Activated CD8-positive, alpha-beta T cell treated with anti-CD3 and anti-CD28 coated beads, Interleukin-2, amount 10 ng/mL, durations not matched to agents 7 days and 5 days (primary cell): ENCODE data around the gene CHRNA3. TPM values are rescaled to one million over a fixed set of nuclear protein-coding genes. Genes with fewer than 3 reads are reported as not detected.

Source experiments
- ATAC-seq: fragments of 150-1000 bp; cut with Tn5 transposase; one replicate; pipeline ENCODE4 v1.10.0; 2021; ENCODE audit warnings: moderate library complexity
- CTCF ChIA-PET: fragments of 350-600 bp; sonication (Branson Sonifier 250); formaldehyde crosslinking; loops from one replicate; lab custom pipeline; 2021; ENCODE audit warnings: antibody characterized with exemption; lab: Charles Lee
- POLR2A ChIA-PET: fragments of 350-600 bp; sonication (Branson Sonifier 250); formaldehyde crosslinking; loops from one replicate; lab custom pipeline; 2021; ENCODE audit warnings: antibody characterized with exemption; lab: Charles Lee
- DNase-seq: peaks from one replicate; pipeline ENCODE4 v3.0.0-alpha.2; 2020
- H3K27ac Mint-ChIP-seq: one replicate; pipeline ENCODE4 v1.8.0; 2021; ENCODE audit warnings: mild to moderate bottlenecking, mixed read lengths
- H3K27me3 Mint-ChIP-seq: one replicate; pipeline ENCODE4 v1.8.0; 2021; ENCODE audit warnings: low read depth, mixed read lengths
- H3K36me3 Mint-ChIP-seq: one replicate; pipeline ENCODE4 v1.8.0; 2021; ENCODE audit warnings: low read depth, mixed read lengths
- H3K4me1 Mint-ChIP-seq: one replicate; pipeline ENCODE4 v1.8.0; 2021; ENCODE audit warnings: low read depth, mixed read lengths
- H3K4me3 Mint-ChIP-seq: one replicate; pipeline ENCODE4 v1.8.0; 2021; ENCODE audit warnings: mild to moderate bottlenecking, mixed read lengths
- H3K9me3 Mint-ChIP-seq: one replicate; pipeline ENCODE4 v1.8.0; 2022; ENCODE audit warnings: mixed read lengths; ENCODE audit not compliant: insufficient read depth
- total RNA-seq, 2 experiments: library from RNA; stranded (reverse); gene quantifications; one replicate each; pipeline ENCODE4 v1.2.3, GENCODE V29; 2021

CHRNA3 gene
- total RNA-seq, 2 experiments from 2014 or later = not detected

DNA sequence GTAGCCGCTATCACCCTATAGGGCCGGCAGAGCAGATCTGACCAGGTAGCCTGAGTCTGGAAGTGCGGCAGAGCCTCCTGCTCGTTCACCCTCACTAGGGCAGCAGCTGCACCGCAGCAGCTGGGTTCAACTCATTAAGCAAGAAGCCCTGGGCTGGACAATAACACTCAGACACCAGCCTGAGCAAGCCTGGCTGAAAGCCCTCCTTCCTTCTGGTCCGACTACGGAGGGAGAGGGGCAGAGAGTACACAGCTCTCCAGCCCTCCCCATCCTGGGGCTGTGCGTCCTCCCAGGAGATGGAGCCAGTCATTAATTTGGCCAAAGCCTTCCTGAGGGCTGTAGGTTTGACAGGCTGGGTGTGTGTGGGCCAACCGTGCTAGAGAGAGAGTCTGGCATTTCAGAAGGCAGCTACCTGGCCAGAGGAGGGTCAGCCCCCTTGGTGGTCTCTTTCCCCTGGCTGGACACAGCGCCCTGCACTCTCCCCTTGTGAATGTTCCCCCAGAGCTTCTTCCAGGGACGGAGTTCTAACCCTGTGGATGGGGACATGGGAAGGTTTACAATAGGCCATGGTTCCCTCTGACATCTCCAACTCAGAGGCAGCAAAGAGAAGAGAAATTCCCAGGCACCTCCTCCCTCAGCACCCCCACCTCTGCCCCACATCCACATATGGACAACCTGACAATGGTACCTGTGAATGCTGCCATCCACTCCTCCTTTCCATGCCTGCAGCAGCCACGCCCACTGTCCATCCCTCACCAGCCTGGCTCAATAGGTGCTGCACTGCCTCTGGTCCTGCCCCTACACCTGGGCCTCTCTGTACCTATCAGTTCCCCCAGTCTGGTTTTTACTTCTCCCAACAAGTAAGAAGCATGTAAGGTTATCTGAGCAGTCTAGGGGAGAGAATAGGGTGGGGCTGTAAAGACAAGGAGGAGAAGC lies 13.7 kb upstream of the CHRNA3 start:
- Mint-ChIP-seq H3K36me3 (no peaks in the 10 kb centered on the region), H3K4me3 (no peak overlapping the region), H3K4me1 (no peaks in the 10 kb centered on the region), H3K27ac (no peak overlapping the region), H3K27me3 (peaks cover 7% of the 10 kb centered on the region), H3K9me3 (no peaks in the 10 kb centered on the region)
- CTCF ChIA-PET = interaction anchor here (2.7 kb wide), 1 partner anchor 75 kb away, joined by 7 read pairs; no protein-coding TSS in a partner anchor
- POLR2A ChIA-PET = interaction anchor here (1.1 kb wide), 1 partner anchor 17 kb away, joined by 3 read pairs; no protein-coding TSS in a partner anchor
- no peak for ATAC-seq
- DNase-seq = no peak

DNA sequence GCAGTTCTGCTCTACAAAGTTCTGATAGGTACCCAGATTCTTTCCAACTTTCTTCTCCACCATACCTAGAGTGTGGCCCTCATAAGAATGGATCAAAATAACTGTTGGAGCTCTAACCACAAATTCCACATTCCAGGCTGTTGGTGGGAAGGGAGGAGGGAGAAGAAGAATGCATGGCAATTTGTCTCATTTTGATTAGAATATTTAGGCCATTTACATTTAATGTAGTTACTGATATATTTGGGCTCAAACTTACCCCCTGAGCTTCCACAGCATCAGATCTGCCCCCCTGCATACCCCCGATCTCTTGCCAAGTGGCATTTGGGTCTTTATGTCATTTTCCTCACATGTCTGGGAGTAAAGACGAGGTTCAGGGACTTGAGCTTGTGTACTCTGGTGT lies 12.6 kb upstream of the CHRNA3 start:
- POLR2A ChIA-PET = no interaction called here
- ATAC-seq (no peak), DNase-seq (no peak)
- H3K9me3 Mint-ChIP-seq = no peaks in the 10 kb centered on the region
- CTCF ChIA-PET = no interaction called here
- peaks cover 7% of the 10 kb centered on the region for H3K27me3 Mint-ChIP-seq
- H3K27ac Mint-ChIP-seq = no peak overlapping the region
- no peak overlapping the region for H3K4me3 Mint-ChIP-seq
- H3K36me3 Mint-ChIP-seq = no peaks in the 10 kb centered on the region
- H3K4me1 Mint-ChIP-seq = no peaks in the 10 kb centered on the region

DNA sequence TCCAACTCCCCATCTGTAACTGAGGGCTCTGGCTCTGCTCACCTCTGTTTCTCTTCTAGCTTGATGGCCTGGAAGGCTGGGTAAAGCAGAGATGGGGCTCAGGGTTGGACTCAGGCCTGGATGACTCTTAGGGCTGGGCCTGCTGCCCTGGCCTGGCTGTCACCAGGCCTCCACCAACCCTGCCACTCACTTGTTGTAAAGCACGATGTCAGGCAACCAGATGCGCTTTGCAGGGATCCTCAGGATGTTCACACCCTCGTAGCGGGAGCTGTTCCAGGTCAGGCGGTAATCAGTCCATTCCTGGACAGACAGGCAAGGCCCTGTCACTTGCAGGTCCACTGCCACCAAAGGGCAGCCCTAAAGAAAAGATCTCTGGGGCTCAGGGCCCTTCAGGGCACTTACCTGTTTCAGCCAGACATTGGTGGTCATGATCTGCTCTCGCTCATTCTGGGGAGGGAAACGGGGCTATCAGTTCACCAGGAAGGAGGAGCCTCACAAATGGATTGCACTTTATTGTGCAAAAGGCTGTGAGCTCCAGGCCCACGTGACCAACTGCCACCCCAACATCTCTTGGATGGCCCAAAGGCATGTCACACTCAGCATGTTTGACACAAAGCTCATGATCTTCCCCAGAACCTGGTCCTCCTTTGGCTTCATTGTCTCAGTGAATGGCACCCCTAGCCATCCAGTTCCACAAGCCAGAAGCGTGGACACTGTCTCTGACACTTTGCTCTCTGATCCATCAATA lies 10.3 kb upstream of the CHRNA3 start:
- peaks cover 8% of the 10 kb centered on the region for H3K27me3 Mint-ChIP-seq
- H3K4me1 Mint-ChIP-seq = no peaks in the 10 kb centered on the region
- ChIA-PET CTCF (interaction anchor here (1.0 to 1.1 kb wide), 4 partner anchors 8 to 79 kb away, joined by 3 to 4 read pairs (median 4); no protein-coding TSS in a partner anchor), POLR2A (no interaction called here)
- H3K4me3 Mint-ChIP-seq = no peak overlapping the region
- no peak for DNase-seq
- H3K27ac Mint-ChIP-seq = no peak overlapping the region
- no peak for ATAC-seq
- H3K36me3 Mint-ChIP-seq = no peaks in the 10 kb centered on the region
- H3K9me3 Mint-ChIP-seq = no peaks in the 10 kb centered on the region

DNA sequence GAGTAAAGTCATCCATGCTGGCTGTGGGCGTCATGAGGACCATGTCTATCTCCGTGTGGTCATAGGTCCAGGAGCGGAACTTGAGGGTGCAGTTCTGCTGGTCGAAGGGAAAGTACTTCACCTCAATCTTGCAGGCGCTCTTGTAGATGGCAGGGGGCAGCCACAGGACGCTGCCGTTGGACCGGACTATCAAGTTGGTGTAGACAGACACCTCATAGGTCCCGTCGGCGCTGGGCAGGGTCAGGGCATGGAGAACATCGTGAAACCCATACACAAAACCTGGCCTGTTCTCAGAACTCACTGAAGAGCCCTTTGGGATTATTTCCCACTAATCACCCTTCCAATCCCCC lies 8.9 kb upstream of the CHRNA3 start:
- ATAC-seq (no peak), DNase-seq (no peak)
- no peak overlapping the region for H3K27ac Mint-ChIP-seq
- H3K36me3 Mint-ChIP-seq = no peaks in the 10 kb centered on the region
- peaks cover 10% of the 10 kb centered on the region for H3K27me3 Mint-ChIP-seq
- H3K9me3 Mint-ChIP-seq = no peaks in the 10 kb centered on the region
- no peaks in the 10 kb centered on the region for H3K4me1 Mint-ChIP-seq
- ChIA-PET POLR2A (no interaction called here), CTCF (interaction anchor here (1.0 kb wide), 1 partner anchor 11 kb away, joined by 4 read pairs; no protein-coding TSS in a partner anchor)
- no peak overlapping the region for H3K4me3 Mint-ChIP-seq

DNA sequence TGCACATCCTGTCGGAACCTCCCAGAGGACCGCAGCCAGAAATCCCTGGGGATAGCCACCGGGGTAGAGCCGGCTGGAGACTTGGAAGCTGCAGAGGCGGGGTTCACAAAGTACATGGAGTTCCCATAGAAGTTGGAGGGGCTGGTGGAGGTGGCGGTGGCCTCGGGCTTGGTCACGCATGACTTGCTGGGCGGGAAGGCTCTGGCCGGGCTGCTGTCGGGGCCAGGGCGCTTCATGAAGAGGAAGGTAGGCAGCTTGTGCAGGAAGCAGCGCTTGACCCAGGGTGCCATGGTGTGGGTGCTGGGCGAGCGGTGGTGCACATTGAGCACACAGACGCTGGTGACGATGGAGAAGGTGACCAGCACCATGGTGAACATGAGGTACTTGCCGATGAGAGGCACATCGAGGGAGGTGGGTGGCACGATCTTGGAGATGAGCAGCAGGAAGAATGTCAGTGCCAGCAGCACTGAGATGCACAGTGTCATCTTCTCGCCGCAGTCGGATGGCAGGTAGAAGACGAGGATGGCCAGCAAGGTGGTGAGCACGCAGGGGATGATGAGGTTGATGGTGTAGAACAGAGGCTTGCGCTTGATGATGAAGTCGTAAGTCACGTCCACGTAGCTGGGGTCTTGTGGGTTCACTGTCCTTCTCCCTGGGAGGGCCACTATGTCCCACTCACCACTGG lies 8.4 kb upstream of the CHRNA3 start:
- Mint-ChIP-seq H3K36me3 (no peaks in the 10 kb centered on the region), H3K27me3 (peaks cover 11% of the 10 kb centered on the region), H3K4me1 (no peaks in the 10 kb centered on the region), H3K4me3 (no peak overlapping the region), H3K9me3 (no peaks in the 10 kb centered on the region), H3K27ac (no peak overlapping the region)
- no peak for ATAC-seq
- ChIA-PET CTCF (no interaction called here), POLR2A (no interaction called here)
- no peak for DNase-seq

DNA sequence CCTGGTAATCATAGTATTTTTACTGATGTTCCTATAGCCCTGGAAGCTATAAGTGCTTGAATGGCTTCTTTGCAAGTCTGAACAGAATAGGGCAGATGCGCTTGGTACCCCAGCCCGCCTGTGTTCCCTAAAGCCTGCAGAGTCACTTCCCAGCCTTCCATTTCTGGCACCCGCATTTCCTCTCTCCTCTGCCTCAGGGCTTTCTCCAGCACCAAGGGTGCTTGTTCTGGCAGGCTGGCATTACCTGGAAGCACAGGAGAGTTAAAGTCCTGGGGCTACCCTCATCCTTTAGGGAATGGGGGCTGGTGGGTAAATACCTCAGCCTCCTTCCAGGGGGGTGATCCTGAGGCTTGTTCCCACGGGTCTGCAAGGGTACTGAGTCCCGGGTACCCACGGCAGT lies 7.4 kb upstream of the CHRNA3 start:
- no peak overlapping the region for H3K4me3 Mint-ChIP-seq
- peaks cover 13% of the 10 kb centered on the region for H3K27me3 Mint-ChIP-seq
- ChIA-PET CTCF (no interaction called here), POLR2A (no interaction called here)
- H3K36me3 Mint-ChIP-seq = no peaks in the 10 kb centered on the region
- no peak overlapping the region for H3K27ac Mint-ChIP-seq
- no peak for ATAC-seq
- no peaks in the 10 kb centered on the region for H3K9me3 Mint-ChIP-seq
- no peak for DNase-seq
- no peaks in the 10 kb centered on the region for H3K4me1 Mint-ChIP-seq

DNA sequence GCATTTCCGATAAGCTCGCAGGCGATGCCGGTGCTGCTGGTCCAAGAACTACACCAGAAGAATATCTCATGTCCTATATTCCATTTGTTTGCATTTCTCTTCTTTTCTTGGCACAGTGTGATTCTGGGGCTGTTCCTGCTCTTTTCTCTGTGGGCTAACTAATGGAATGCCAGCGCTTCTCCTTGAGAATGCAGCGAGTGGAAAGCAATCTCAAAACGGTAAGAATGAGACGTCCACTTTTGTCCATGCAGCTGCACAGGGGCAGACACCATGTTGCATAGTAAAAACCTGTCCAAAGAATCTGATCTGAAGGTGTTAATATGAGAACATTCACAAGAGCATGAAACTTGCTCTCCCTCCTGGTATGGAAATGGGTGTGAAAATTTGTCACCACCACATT lies 6.6 kb upstream of the CHRNA3 start:
- Mint-ChIP-seq H3K36me3 (no peaks in the 10 kb centered on the region), H3K27me3 (peaks cover 15% of the 10 kb centered on the region), H3K9me3 (no peaks in the 10 kb centered on the region), H3K27ac (no peak overlapping the region), H3K4me1 (no peaks in the 10 kb centered on the region), H3K4me3 (no peak overlapping the region)
- CTCF ChIA-PET = no interaction called here
- POLR2A ChIA-PET = no interaction called here
- no peak for ATAC-seq
- DNase-seq = no peak

DNA sequence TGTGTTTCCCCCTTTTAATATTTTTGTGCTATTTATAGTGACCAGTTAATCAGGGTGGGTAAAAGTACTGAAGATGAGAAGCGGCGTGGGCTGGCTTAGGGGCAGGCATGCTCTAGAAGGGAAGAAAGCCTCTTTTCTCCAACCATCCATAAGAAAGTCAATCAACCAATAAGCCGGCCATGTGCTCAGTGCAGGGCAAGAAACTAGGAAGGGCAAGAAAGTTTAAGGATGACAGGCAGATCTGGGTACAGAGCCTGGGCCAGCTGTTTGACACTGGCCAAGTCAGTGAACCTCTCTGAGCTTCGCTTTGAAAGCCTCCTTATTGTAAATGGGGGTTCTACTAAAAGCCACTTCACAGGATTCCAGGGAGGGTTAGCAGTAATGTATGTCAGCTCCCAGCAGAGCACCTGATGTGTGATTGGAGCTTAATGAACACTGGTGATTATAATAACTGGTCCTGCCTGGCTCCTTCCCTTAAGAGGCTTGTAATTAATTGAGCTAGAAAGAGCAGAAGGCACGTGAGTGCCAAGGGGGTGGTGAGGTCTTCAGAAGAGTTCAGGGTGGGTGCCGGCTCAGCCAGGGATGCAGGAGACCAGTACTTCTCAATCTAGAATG lies 5.7 kb upstream of the CHRNA3 start:
- H3K4me3 Mint-ChIP-seq = no peak overlapping the region
- H3K36me3 Mint-ChIP-seq = no peaks in the 10 kb centered on the region
- H3K9me3 Mint-ChIP-seq = no peaks in the 10 kb centered on the region
- H3K27ac Mint-ChIP-seq = no peak overlapping the region
- ChIA-PET POLR2A (no interaction called here), CTCF (no interaction called here)
- H3K27me3 Mint-ChIP-seq = peaks cover 21% of the 10 kb centered on the region
- DNase-seq (no peak), ATAC-seq (no peak)
- peaks cover 7% of the 10 kb centered on the region for H3K4me1 Mint-ChIP-seq

DNA sequence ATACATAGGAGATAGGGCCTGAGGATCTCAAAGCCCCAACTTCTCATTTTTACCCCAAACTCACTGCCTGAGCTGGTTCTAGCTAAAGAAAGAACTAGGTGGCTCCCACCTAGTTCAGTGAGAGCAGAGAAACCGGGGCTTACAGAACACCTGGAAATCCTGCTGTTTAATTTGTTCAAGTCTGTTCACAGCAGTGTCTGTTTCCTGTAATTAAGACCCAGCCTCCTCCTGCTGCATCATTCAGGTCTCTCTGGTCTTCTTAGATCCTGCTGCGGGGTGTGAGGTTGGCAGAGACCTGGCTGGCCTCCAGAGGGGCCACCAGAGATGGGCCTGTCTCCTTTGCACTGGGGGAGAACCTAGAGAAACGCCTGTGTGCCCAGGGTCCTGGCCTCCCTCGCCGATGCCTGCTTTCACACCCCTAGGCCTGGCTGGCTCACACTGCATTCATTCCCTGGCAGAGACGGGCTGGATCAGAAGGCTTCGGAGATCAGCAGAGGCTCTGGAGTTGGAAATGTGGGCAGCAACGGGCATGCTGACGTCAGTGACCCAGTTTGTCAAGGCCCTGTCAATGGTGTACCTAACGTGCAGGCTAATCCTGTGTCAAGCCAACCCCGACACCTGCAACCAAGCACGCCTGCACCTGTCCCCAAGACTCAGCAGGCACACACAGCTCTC lies 4.9 kb upstream of the CHRNA3 start:
- ChIA-PET CTCF (no interaction called here), POLR2A (no interaction called here)
- Mint-ChIP-seq H3K36me3 (no peaks in the 10 kb centered on the region), H3K4me3 (no peak overlapping the region), H3K9me3 (no peaks in the 10 kb centered on the region), H3K4me1 (peaks cover 11% of the 10 kb centered on the region), H3K27ac (no peak overlapping the region), H3K27me3 (peaks cover 26% of the 10 kb centered on the region)
- ATAC-seq (no peak), DNase-seq (no peak)

DNA sequence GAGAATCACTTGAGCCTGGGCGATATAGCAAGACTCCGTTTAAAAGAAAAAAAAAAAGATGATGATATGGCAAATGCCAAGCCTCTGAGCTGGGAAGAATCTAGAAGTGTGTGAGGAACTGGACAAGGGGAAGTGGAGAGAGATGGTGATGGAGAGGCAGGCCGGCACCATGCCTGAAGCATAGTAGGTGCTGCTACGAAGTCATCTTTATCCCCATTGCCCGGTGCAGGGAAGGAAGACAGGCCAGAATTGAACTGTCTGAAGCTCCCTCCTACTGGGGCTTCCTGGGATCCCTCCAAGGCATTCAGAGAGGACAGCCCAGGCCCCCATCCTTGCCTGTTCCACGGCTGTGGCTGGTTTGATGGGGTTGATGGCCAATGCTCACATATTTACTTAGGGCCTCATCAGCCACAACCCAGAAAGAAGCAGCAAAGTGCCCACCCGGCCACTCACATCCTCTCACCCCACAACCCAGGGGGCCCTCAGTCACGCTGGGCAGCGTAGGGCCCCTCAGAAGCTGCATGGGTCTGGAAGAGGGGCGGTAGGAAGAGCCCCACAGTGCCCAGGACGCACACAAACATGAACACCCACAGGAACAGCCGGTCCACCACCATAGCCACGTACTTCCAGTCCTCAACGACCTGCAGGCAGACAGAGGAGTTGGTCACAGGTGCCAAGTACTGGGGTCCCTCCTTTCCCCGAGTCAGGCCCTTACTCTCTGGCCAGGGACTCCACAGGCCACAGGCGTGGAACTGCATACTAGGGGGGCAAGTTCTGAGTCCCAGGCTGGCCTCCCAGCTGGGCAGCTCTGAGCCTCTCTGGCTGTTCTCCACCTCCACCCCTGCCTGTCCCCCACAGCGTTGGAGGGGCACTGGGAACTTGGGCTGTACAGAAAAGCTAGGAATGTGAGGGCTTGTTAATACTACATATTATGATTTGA lies 4.1 kb upstream of the CHRNA3 start:
- Mint-ChIP-seq H3K9me3 (no peaks in the 10 kb centered on the region), H3K4me1 (peaks cover 13% of the 10 kb centered on the region), H3K27me3 (peaks cover 29% of the 10 kb centered on the region), H3K4me3 (no peak overlapping the region), H3K36me3 (no peaks in the 10 kb centered on the region), H3K27ac (no peak overlapping the region)
- ATAC-seq (no peak), DNase-seq (no peak)
- ChIA-PET CTCF (no interaction called here), POLR2A (interaction anchor here (0.7 kb wide), 1 partner anchor 700 kb away, joined by 4 read pairs; no protein-coding TSS in a partner anchor)
